ENCODE results near the gene SULT6B1. TPM values are rescaled to one million over a fixed set of nuclear protein-coding genes. Genes with fewer than 3 reads are reported as not detected.

The SULT6B1 gene
- total and polyA plus RNA-seq, 2 donors from 2014 or later, result not detected

DNA sequence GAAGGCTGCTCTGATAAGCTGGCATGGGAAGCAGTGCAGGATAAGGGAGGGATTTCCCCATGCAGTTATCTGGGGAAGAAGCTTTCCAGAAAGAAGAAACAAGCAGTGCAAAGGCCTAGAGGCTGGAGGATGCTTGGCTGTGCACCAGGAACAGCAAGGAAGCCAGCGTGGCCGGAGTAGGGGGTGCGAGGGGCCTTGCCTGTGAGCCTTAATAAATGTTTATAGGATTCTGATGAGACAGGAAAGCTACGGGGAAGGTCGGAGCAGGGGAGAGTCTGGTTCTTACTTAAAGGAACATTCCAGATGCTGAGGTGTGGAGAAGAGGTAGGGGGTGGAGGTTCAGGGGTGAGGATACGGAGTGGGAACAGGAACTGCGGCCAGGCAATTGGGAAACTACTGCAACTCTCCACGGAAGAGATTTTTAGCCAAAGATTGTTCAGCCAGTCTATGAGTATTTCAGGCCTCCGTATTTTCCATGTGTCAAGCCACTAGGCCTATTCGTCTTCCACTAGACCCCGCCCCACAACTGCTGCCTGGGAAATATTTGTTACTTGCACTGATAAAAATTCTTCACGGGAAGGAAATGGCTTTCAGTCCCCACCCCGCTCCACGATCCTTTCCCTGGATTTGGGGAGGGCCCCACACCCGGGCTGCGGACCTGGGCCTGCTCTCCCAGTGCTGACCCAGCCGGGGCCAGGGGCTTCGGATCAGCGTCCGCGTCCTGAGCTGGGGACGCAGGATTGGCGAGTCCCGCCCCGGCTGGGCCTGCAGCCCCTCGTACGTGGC is 32.2 kb downstream of the SULT6B1 start:
- Histone ChIP-seq H3K9me3 (ENCODE audit: control insufficient read depth in 2 of 3, insufficient read depth in 1 of 3, low read length in 3 of 3) (no peaks in the 10 kb centered on the region), H3K27me3 (ENCODE audit: control insufficient read depth, insufficient read depth, low read length) (no peaks in the 10 kb centered on the region), H3K4me3 (ENCODE audit: low read length in 3 of 3) (peak overlapping the region; percentile 81 to 92 (median 88)), H3K4me1 (ENCODE audit: control insufficient read depth in 2 of 3, insufficient read depth in 2 of 3, low read depth in 1 of 3, low read length in 3 of 3) (peaks cover 0 to 11% (median 10%) of the 10 kb centered on the region in 3 donors), H3K27ac (ENCODE audit: low read depth in 2 of 2, low read length in 2 of 2) (peak overlapping the region; percentile 71 to 88), H3K36me3 (ENCODE audit: control insufficient read depth in 2 of 3, insufficient read depth in 3 of 3, low read length in 3 of 3) (peaks cover 0 to 4% (median 0%) of the 10 kb centered on the region in 3 donors), H3K9ac (ENCODE audit: low read length in 3 of 3) (peak overlapping the region; percentile 84 to 88 (median 88))
- TF ChIP-seq, protein P1, sequence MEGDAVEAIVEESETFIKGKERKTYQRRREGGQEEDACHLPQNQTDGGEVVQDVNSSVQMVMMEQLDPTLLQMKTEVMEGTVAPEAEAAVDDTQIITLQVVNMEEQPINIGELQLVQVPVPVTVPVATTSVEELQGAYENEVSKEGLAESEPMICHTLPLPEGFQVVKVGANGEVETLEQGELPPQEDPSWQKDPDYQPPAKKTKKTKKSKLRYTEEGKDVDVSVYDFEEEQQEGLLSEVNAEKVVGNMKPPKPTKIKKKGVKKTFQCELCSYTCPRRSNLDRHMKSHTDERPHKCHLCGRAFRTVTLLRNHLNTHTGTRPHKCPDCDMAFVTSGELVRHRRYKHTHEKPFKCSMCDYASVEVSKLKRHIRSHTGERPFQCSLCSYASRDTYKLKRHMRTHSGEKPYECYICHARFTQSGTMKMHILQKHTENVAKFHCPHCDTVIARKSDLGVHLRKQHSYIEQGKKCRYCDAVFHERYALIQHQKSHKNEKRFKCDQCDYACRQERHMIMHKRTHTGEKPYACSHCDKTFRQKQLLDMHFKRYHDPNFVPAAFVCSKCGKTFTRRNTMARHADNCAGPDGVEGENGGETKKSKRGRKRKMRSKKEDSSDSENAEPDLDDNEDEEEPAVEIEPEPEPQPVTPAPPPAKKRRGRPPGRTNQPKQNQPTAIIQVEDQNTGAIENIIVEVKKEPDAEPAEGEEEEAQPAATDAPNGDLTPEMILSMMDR (IDR thresholded peaks at IDR 0.05; ENCODE audit: borderline replicate concordance, extremely low read depth, insufficient read depth), result no peak
- intact Hi-C loops (cut with DNase I), result no loop called here
- peak in 4 of 5 donors; percentile 56 to 88 (median 78) for DNase-seq
- no peak for FAIRE-seq

DNA sequence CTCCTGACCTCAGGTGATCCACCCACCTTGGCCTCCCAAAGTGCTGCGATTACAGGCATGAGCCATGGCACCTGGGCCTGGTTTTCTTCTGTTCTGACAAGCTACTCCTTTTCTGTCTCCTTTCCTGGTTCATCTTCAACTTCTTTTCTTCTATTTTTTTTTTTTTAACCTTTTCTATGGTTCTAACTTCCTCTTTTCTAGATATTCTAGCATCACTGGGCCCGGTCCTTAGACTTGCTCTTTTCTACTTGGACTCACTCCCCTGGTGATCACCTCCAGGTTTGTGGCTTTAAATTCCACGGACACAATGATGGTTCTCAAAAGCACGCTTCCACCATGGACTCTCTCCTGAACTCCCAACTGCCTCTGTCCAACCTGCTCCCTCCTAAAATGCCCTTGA is 33.7 kb downstream of the SULT6B1 start:
- intact Hi-C loops (cut with DNase I), result no loop called here
- Histone ChIP-seq H3K4me3 (ENCODE audit: low read length in 3 of 3) (no peak overlapping the region), H3K9me3 (ENCODE audit: control insufficient read depth in 2 of 3, insufficient read depth in 1 of 3, low read length in 3 of 3) (no peaks in the 10 kb centered on the region), H3K9ac (ENCODE audit: low read length in 3 of 3) (no peak overlapping the region), H3K36me3 (ENCODE audit: control insufficient read depth in 2 of 3, insufficient read depth in 3 of 3, low read length in 3 of 3) (peaks cover 0 to 4% (median 0%) of the 10 kb centered on the region in 3 donors), H3K27ac (ENCODE audit: low read depth in 2 of 2, low read length in 2 of 2) (no peak overlapping the region), H3K4me1 (ENCODE audit: control insufficient read depth in 2 of 3, insufficient read depth in 2 of 3, low read depth in 1 of 3, low read length in 3 of 3) (peaks cover 0 to 11% (median 10%) of the 10 kb centered on the region in 3 donors), H3K27me3 (ENCODE audit: control insufficient read depth, insufficient read depth, low read length) (no peaks in the 10 kb centered on the region)
- TF ChIP-seq, protein P1 (IDR thresholded peaks at IDR 0.05; ENCODE audit: borderline replicate concordance, extremely low read depth, insufficient read depth), result no peak
- FAIRE-seq (no peak), DNase-seq (no peak)

DNA sequence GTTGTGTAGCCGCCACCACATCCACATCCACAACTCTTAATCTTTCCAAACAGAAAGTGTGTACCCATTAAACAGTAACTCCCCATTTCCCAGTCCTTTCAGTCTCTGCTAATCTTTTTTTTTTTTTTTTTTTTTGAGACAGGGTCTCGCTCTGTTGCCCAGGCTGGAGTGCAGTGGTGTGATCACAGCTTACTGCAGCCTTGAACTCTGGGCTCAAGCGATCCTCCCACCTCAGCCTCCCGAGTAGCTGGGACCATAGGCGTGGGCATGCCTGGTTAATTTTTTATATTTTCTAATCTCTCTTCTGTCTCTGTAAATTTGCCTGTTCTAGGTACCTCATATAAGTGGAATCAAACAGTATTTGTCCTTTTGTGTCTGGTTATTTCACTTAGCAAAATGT is 35.2 kb downstream of the SULT6B1 start:
- intact Hi-C loops (cut with DNase I), result no loop called here
- no peak overlapping the region for H3K27ac ChIP-seq (ENCODE audit: low read depth in 2 of 2, low read length in 2 of 2)
- no peaks in the 10 kb centered on the region for H3K9me3 ChIP-seq (ENCODE audit: control insufficient read depth in 2 of 3, insufficient read depth in 1 of 3, low read length in 3 of 3)
- no peak for FAIRE-seq
- H3K4me1 ChIP-seq (ENCODE audit: control insufficient read depth in 2 of 3, insufficient read depth in 2 of 3, low read depth in 1 of 3, low read length in 3 of 3), result peaks cover 0 to 11% (median 10%) of the 10 kb centered on the region in 3 donors
- TF ChIP-seq, protein P1 (IDR thresholded peaks at IDR 0.05; ENCODE audit: borderline replicate concordance, extremely low read depth, insufficient read depth), result no peak
- H3K36me3 ChIP-seq (ENCODE audit: control insufficient read depth in 2 of 3, insufficient read depth in 3 of 3, low read length in 3 of 3), result peaks cover 0 to 4% (median 4%) of the 10 kb centered on the region in 3 donors
- H3K9ac ChIP-seq (ENCODE audit: low read length in 3 of 3), result no peak overlapping the region
- no peak overlapping the region for H3K4me3 ChIP-seq (ENCODE audit: low read length in 3 of 3)
- no peaks in the 10 kb centered on the region for H3K27me3 ChIP-seq (ENCODE audit: control insufficient read depth, insufficient read depth, low read length)
- DNase-seq, result no peak
